Measurements from ENCODE around the gene ITIH1. TPM values are rescaled to one million over a fixed set of nuclear protein-coding genes. Genes with fewer than 3 reads are reported as not detected.
"Not testable (repeated sequence)": the region's sequence is repeated elsewhere in the genome, so short reads cannot be mapped to it uniquely, and the experiment has no call there.

Gene ITIH1
- total RNA-seq, 3 donors from 2014 or later, result 0.32 to 0.33 TPM; not detected in 1

DNA sequence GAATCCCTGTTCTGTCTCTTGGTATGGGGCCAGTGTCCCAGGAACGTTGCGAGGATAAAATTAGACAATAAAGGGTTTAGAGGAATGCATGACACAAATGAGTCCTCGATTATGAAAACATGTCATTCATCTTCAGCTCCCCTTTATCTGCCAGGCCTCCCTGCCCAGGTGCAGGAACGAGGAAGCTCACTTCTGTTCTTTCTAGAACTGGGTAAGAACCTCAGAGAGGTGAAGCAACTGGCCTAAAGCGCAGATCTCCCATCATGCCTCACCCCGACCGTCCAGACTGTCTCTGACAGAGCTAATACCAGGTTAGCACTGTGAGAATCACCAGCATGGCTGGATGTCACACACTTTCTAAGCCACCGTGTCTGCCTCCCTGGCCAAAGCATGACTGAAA, 1.5 kb upstream of the ITIH1 start:
- TF ChIP-seq, protein P1, sequence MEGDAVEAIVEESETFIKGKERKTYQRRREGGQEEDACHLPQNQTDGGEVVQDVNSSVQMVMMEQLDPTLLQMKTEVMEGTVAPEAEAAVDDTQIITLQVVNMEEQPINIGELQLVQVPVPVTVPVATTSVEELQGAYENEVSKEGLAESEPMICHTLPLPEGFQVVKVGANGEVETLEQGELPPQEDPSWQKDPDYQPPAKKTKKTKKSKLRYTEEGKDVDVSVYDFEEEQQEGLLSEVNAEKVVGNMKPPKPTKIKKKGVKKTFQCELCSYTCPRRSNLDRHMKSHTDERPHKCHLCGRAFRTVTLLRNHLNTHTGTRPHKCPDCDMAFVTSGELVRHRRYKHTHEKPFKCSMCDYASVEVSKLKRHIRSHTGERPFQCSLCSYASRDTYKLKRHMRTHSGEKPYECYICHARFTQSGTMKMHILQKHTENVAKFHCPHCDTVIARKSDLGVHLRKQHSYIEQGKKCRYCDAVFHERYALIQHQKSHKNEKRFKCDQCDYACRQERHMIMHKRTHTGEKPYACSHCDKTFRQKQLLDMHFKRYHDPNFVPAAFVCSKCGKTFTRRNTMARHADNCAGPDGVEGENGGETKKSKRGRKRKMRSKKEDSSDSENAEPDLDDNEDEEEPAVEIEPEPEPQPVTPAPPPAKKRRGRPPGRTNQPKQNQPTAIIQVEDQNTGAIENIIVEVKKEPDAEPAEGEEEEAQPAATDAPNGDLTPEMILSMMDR (IDR thresholded peaks at IDR 0.05), result no peak
- TF ChIP-seq POLR2A (IDR thresholded peaks at IDR 0.05), result no peak
- TF ChIP-seq POLR2AphosphoS5 (IDR thresholded peaks at IDR 0.05), result no peak
- no peaks in the 10 kb centered on the region for H3K9me3 ChIP-seq
- H3K36me3 ChIP-seq, result no peaks in the 10 kb centered on the region
- no peak overlapping the region for H3K4me3 ChIP-seq
- DNase-seq (ENCODE audit: low spot score in 2 of 2), result no peak
- H3K4me1 ChIP-seq, result no peaks in the 10 kb centered on the region
- H3K27ac ChIP-seq, result no peak overlapping the region
- intact Hi-C loops (cut with DNase I; ENCODE audit: low total_unique reads), result no loop called here
- no peaks in the 10 kb centered on the region for H3K27me3 ChIP-seq

DNA sequence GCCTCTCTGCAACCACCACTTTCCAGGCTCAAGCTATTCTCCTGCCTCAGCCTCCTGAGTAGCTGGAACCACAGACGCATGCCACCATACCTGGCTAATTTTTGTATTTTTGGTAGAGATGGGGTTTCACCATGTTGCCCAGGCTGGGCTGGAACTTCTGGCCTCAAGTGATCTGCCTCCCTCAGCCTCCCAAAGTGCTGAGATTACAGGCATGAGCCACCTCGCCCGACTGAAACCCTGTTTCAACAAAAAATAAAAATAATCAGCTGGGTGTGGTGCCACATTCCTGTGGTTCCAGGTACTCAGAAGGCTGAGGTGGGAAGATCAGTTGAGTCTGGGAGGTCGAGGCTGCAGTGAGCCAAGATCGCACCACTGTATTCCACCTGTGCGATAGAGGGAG, 913 bp upstream of the ITIH1 start:
- H3K4me1 ChIP-seq; H3K4me3 ChIP-seq; H3K36me3 ChIP-seq; H3K9me3 ChIP-seq; intact Hi-C loops (cut with DNase I; ENCODE audit: low total_unique reads); H3K27me3 ChIP-seq; H3K27ac ChIP-seq; DNase-seq (ENCODE audit: low spot score in 2 of 2): not testable (repeated sequence)

DNA sequence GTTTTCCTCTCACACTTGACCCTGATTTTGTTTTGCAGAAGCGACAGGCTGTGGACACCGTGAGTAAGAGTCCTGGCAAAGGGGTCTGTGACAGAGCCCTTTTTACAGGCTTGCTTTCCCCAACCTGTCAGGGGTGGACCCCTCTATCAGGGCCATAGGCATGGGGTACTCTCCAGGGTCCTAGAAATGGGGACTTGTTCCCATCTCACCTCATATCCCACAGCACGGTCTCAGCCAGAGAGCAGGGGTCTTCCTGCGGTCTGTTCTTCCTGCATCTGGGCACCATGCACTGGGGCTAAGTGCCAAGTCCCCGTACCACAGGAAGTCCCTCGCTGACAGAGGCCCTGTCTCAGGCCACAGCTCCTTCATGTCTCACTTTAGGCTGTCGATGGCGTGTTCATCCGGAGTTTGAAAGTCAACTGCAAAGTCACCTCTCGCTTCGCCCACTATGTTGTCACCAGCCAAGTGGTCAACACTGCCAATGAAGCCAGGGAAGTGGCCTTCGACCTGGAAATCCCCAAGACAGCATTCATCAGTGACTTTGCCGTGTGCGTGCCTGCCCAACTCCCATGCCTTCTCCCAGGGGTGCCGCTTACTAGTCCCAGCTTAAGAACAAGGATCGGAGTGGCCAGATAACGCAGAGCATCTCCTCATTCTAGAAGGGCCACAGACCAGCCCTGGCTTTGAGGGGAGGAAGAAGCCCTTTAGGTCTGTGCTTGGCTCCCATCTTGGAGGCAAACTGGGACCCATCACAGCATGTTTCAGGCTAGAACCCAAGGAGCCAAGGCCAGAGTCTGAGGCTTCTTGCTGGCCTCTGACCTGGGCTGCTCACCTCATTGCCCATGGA, 783 bp downstream of the ITIH1 start:
- TF ChIP-seq, protein P1 (IDR thresholded peaks at IDR 0.05), result no peak
- TF ChIP-seq POLR2A (IDR thresholded peaks at IDR 0.05), result no peak
- no peak for TF ChIP-seq POLR2AphosphoS5 (IDR thresholded peaks at IDR 0.05)
- DNase-seq (ENCODE audit: low spot score in 2 of 2), result peak in 1 of 2 donors; percentile 4
- Histone ChIP-seq H3K36me3 (no peaks in the 10 kb centered on the region), H3K9me3 (no peaks in the 10 kb centered on the region), H3K27ac (no peak overlapping the region), H3K27me3 (no peaks in the 10 kb centered on the region), H3K4me1 (no peaks in the 10 kb centered on the region), H3K4me3 (no peak overlapping the region)
- intact Hi-C loops (cut with DNase I; ENCODE audit: low total_unique reads), result no loop called here

DNA sequence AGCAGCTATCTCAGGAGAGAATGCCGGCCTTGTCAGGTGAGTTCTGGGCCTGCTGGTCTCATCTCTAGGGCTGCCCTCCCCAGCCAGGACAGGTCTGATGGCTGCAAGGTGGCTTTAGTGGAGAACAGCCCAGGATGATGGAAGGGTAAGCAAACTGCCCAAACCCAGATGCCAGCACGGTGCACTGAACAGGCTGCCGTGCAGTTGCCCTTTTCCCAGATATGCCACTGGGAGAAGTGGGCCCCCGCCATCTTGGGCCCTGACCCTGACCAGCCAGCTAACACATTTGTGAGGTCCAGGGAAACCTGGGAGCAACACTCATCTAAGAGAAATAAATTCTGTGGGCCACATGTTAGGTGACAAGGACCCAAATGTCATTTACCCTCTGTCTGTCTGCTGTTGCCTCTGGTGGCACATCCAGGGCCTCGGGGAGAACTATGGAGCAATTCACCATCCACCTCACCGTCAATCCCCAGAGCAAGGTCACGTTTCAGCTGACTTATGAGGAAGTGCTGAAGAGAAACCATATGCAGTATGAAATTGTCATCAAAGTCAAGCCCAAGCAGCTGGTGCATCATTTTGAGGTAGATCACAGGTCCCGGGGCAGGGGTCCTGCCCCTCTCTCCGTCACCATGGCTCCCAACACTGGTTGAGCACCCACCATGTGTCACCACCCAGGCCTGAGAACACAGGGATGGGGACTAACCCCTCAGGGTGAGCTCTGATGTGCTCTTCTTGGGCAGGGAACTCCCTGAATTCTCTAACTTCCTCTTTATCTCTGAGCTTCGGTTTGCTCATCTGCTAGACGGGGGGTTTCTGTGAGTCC, 1.8 kb downstream of the ITIH1 start:
- Histone ChIP-seq H3K4me3 (no peak overlapping the region), H3K27me3 (no peaks in the 10 kb centered on the region), H3K36me3 (no peaks in the 10 kb centered on the region), H3K9me3 (no peaks in the 10 kb centered on the region), H3K4me1 (no peaks in the 10 kb centered on the region), H3K27ac (no peak overlapping the region)
- no peak for DNase-seq (ENCODE audit: low spot score in 2 of 2)
- TF ChIP-seq, protein P1 (IDR thresholded peaks at IDR 0.05), result no peak
- no peak for TF ChIP-seq POLR2AphosphoS5 (IDR thresholded peaks at IDR 0.05)
- TF ChIP-seq POLR2A (IDR thresholded peaks at IDR 0.05), result no peak
- intact Hi-C loops (cut with DNase I; ENCODE audit: low total_unique reads), result no loop called here

DNA sequence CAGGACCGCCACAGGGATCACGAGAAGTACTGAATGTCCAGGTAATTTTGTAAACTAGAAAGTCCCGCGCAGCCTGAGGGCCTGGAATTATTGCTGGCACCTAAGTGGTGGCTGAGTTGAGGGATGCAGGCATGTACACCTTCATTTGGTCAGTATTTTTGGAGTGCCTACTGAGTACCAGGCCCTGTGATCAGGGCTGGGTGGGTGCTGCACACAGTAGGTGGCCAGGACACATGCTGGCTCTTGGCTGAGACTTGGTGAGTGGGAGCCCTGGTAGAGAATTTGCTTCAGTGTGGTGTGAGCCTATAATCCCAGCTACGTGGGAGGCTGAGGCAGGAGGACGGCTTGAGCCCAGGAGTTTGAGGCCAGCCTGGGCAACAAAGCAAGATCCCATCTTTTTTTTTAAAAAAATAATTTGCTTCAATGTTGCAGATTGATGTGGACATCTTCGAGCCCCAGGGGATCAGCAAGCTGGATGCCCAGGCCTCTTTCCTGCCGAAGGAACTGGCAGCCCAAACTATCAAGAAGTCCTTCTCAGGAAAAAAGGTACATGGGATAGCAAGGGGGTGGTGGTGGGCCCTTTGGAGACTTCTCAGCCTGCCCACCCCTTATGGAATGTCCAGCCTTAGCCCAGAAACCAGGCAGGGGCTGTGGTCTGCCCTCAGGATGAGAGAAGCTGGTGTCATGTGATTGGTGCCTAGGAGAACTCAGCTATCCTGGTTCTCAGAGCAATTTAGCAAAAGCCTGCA, 2.6 kb downstream of the ITIH1 start:
- no peak overlapping the region for H3K4me3 ChIP-seq
- no peaks in the 10 kb centered on the region for H3K9me3 ChIP-seq
- DNase-seq (ENCODE audit: low spot score in 2 of 2), result no peak
- no peak for TF ChIP-seq POLR2A (IDR thresholded peaks at IDR 0.05)
- no peak for TF ChIP-seq POLR2AphosphoS5 (IDR thresholded peaks at IDR 0.05)
- TF ChIP-seq, protein P1 (IDR thresholded peaks at IDR 0.05), result no peak
- no peak overlapping the region for H3K27ac ChIP-seq
- H3K27me3 ChIP-seq, result no peaks in the 10 kb centered on the region
- H3K36me3 ChIP-seq, result no peaks in the 10 kb centered on the region
- intact Hi-C loops (cut with DNase I; ENCODE audit: low total_unique reads), result no loop called here
- no peaks in the 10 kb centered on the region for H3K4me1 ChIP-seq
